CD4-positive, alpha-beta T cell treated with Interleukin-17A for 4 hours (primary cell): Measurements from ENCODE around the gene BUD13.

ENCODE experiments used
- DNase-seq: peaks from one replicate; pipeline ENCODE4 v3.0.0-alpha.2; 2020; ENCODE audit warnings: mixed read lengths

BUD13 gene

GRCh38 chr11:116715383-116715782, 57.4 kb downstream of the BUD13 start:
- DNase-seq, result no peak

- no peak for DNase-seq
These were observed 57.9 kb downstream of the BUD13 start for GRCh38 chr11:116714902-116715301.

GRCh38 chr11:116712428-116712827, 60.4 kb downstream of the BUD13 start:
- DNase-seq, result no peak

- DNase-seq, result no peak
These were observed 62.0 kb downstream of the BUD13 start for GRCh38 chr11:116710762-116711161.

GRCh38 chr11:116710001-116710674, 62.6 kb downstream of the BUD13 start:
- no peak for DNase-seq

GRCh38 chr11:116707746-116708145, 65.0 kb downstream of the BUD13 start:
- DNase-seq, result no peak

GRCh38 chr11:116707161-116707629, 65.6 kb downstream of the BUD13 start:
- no peak for DNase-seq

GRCh38 chr11:116703421-116703820, 69.4 kb downstream of the BUD13 start:
- DNase-seq, result no peak

- DNase-seq, result no peak
These were observed 69.9 kb downstream of the BUD13 start for GRCh38 chr11:116702772-116703385.

GRCh38 chr11:116701876-116702275, 70.9 kb downstream of the BUD13 start:
- DNase-seq, result no peak

- no peak for DNase-seq
These were observed 71.4 kb downstream of the BUD13 start for GRCh38 chr11:116701297-116701801.

GRCh38 chr11:116700586-116701220, 72.1 kb downstream of the BUD13 start:
- no peak for DNase-seq
